Measurements from ENCODE around the gene CD7.
"Not testable (repeated sequence)": the region's sequence is repeated elsewhere in the genome, so short reads cannot be mapped to it uniquely, and the experiment has no call there.

CD7 gene

DNA sequence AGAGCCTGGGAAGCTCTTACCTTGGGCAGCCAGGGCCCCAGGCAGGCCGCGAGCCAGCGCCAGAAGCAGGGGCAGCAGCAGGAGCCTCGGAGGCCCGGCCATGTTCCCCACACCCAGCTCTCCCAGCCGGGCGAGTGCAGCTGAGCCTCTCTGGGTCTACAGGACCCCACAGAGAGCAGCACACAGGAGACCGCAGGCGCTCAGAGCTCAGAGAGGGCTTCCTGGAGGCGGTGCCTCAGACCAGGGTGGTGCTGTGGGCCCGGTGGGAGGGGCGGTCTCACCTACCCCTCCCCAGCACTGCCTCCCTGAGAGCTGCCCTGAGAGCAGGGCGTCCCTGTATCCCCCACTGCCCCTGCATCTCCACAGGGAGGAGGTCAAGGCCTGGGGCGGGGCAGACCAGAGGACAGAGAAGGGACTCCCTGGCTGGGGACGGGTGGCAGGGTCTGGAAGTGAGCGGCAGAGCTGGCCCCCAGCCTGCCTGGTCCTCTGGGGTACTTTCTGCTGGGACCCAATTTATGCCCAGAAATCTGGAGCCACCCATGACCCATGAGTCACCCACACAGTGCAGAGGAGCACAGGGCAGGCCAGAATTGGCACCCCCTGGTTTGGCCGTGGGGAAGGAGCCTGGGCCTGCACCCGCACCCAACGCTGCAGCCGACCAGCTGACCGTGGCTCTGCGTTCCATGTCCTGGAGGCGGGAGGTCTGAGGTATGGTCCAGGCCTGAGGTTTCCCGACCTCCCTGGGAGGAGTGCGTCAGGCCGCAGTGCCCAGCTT lies at the start of gene CD7:
CD7 (minus strand) TSS at position 215 of the 775 bp plus-strand sequence; CDS start at position 102, 113 bp downstream.
- ChIA-PET CTCF (interaction anchor here (0.7 to 1.8 kb wide), 8 partner anchors 11 to 97 kb away, joined by 3 to 9 read pairs (median 3); no protein-coding TSS in a partner anchor), POLR2A (no interaction called here)
- no peak for TF ChIP-seq CTCF (IDR thresholded peaks at IDR 0.05; ENCODE audit: insufficient read depth, low read length, missing control alignments)
- H3K4me3 ChIP-seq (ENCODE audit: low read depth, low read length), result no peak within 1 kb of the TSS
- no peak for DNase-seq (ENCODE audit: low read depth, low spot score)

DNA sequence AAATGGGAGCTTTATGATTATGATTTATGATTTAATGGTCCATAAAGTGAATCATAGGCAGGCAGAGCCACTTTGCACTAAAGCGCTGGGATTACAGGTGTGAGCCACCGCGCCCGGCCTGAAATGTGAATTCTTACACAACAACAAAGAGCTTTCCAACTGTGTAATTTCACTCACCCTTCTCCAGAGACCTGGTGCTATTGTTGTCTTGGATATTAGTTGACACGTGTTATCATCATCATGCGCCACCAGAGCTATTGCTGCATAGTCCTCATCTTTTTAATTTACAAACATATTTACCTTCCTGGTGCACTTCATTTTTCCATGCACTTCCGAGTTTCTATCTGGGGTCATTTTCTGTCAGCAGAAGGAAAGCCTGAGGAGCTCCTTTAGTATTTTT lies 49.3 kb upstream of the CD7 start:
- H3K4me3 ChIP-seq (ENCODE audit: low read depth, low read length), result no peak overlapping the region
- ChIA-PET POLR2A (interaction anchor here (0.7 kb wide), 1 partner anchor 116 kb away, joined by 6 read pairs; no protein-coding TSS in a partner anchor), CTCF (interaction anchor here (0.9 to 2.2 kb wide), 7 partner anchors 9 to 58 kb away, joined by 3 to 18 read pairs (median 5); no protein-coding TSS in a partner anchor)
- no peak for DNase-seq (ENCODE audit: low read depth, low spot score)
- TF ChIP-seq CTCF (IDR thresholded peaks at IDR 0.05; ENCODE audit: insufficient read depth, low read length, missing control alignments), result no peak

DNA sequence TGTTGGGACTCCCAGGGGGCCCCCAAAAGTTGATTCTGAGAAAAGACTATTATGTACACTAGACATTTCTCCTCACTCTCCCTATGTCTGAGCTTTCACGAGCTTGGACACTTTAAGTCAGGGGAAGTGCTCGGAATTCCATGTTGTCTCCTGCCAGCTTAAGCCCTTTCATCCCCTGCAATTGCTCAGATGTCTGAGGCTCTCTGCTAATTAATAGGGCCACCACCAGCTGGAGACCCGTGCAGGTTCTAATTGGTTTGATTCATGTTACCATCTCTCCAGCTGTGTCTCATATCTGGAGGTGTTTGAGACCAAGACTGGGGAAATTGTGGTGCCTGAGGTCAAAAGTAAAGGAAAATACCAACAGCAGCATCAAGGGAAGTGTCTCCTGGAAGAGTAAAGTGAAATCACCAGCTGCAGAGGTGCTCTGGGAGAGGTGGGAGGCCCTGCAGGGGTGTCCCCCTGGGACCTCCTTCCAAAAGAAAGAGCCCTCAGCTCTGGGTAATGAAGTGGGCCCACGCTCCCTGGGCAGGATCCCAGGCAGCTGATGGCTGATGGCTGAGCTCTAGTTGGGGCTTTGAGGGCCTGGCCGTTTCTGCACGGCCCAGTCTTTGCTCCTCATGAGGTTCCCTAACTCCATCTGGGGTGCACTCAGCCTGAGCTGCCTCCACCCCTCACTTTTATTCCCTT lies 48.3 kb upstream of the CD7 start:
- DNase-seq (ENCODE audit: low read depth, low spot score), result no peak
- POLR2A ChIA-PET, result no interaction called here
- CTCF ChIA-PET, result interaction anchor here (1.4 to 2.3 kb wide), 5 partner anchors 9 to 59 kb away, joined by 3 to 18 read pairs (median 5); no protein-coding TSS in a partner anchor
- TF ChIP-seq CTCF (IDR thresholded peaks at IDR 0.05; ENCODE audit: insufficient read depth, low read length, missing control alignments), result no peak
- no peak overlapping the region for H3K4me3 ChIP-seq (ENCODE audit: low read depth, low read length)

- no peak for TF ChIP-seq CTCF (IDR thresholded peaks at IDR 0.05; ENCODE audit: insufficient read depth, low read length, missing control alignments)
- H3K4me3 ChIP-seq (ENCODE audit: low read depth, low read length), result no peak overlapping the region
- CTCF ChIA-PET, result interaction anchor here (1.2 to 3.4 kb wide), 2 partner anchors 11 to 54 kb away, joined by 4 to 41 read pairs; no protein-coding TSS in a partner anchor
- no peak for DNase-seq (ENCODE audit: low read depth, low spot score)
- POLR2A ChIA-PET, result no interaction called here
Measured at GRCh38 chr17:82361885-82362633, 44.7 kb upstream of the CD7 start.

GRCh38 chr17:82359451-82360074 lies 42.2 kb upstream of the CD7 start:
- DNase-seq (ENCODE audit: low read depth, low spot score); H3K4me3 ChIP-seq (ENCODE audit: low read depth, low read length); POLR2A ChIA-PET: not testable (repeated sequence)
- CTCF ChIA-PET, result interaction anchor here (2.1 to 2.8 kb wide), 2 partner anchors 10 to 40 kb away, joined by 6 to 8 read pairs; no protein-coding TSS in a partner anchor

Data from AG04449 (cell line).